Peyer's patch (tissue), 4 donors: Measurements from ENCODE around the gene IFNA4.

ENCODE experiments used
- CTCF ChIP-seq, 6 experiments: fragments of 450-650 bp in 4 of 6; fragments of 200-600 bp in 2 of 6; sonication (generic) in 1 of 6; IDR thresholded peaks; one replicate each; pipeline ENCODE4 v1.5.1; 2017 to 2019; ENCODE audit warnings: antibody characterized with exemption in 6 of 6, mild to moderate bottlenecking in 3 of 6, moderate library complexity in 1 of 6
- POLR2A ChIP-seq, 2 donors: fragments of 450-650 bp; IDR thresholded peaks; one replicate each; pipeline ENCODE4 v1.5.1; 2017; ENCODE audit warnings: antibody characterized with exemption in 2 of 2, mild to moderate bottlenecking in 2 of 2, moderate library complexity in 2 of 2

DNA sequence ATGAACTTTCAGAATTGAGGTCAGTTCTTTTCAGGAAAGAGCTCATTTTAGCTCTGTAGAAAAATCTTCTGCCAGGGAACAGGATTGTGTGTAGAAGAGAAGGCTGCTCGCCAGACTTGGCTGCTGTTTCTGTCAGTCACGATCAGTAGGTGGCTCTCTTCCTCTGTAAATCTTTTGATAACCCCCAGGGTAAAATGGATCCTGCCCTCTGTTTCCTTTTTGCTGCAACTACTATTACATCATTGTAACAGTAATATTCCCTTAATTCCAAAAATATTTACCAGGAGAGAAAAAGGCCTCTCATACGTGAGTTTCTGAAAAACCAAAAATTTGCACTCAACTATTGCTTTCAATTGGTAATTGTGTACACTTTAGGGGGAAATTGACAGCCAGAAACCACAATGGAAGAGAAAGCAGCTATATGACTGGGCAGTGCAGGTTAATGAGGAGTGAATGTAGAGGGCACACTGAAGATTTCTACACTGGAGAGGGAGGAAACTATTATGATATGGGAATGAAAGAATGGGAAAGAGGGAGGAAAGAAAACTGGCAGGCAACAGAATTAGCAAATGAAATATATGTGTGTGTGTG, 33.3 kb downstream of the IFNA4 start:
- TF ChIP-seq CTCF (IDR thresholded peaks at IDR 0.05) (peak in 1 of 6 experiments; percentile 23), POLR2A (IDR thresholded peaks at IDR 0.05) (no peak)
